ENCODE data around the gene POLR3GL. TPM values are rescaled to one million over a fixed set of nuclear protein-coding genes. Genes with fewer than 3 reads are reported as not detected.

POLR3GL gene
- total and polyA plus RNA-seq, 10 of the 15 experiments (the other 5 are each of a cell fraction or from before 2014, with no cell fraction given) = 12.8 to 47.0 (median 26.6) TPM

DNA sequence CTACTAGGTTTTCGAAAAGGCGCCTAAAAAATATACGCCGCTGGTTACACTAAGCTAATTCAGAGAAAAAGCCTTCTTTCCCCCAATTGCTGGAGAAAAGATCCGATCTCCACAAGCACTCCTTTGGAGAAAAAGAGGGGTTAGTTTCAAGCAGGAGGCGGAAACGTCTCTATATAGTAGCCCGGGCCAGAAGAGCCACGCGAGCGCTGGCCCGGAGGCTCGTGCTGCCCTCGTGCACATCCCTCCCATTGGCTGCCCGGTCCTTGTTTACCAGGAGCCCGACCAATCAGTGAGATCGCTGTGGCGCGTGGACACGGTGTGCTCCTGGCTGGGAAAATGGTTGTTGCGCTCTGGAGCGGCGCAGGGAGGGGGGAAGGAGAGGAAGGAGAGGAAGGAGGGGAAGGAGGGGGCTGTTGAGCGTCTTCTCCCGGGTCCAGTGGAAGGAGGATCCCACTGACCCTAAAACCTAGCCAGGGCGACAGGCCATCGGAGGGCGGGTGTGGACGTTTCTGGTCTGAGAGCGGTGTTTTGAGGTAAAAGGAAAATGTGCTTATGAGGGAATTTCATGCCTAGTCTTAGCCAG is 32.0 kb downstream of the POLR3GL start, which contains the start of gene TXNIP (continued):
- TF ChIP-seq TCF7 (IDR thresholded peaks at IDR 0.05; ENCODE audit: borderline replicate concordance) (peak; percentile 73; the same call in 1 of the 2 replicates), MYC (IDR thresholded peaks at IDR 0.05; ENCODE audit: insufficient read depth, insufficient read length, insufficient replicate concordance, low read length, severe bottlenecking) (peak; percentile 64), ZNF217 (IDR thresholded peaks at IDR 0.05) (no peak), SP1 (IDR thresholded peaks at IDR 0.05; ENCODE audit: low read depth, low read length) (peak; percentile 93), CEBPB (IDR thresholded peaks at IDR 0.05; ENCODE audit: borderline replicate concordance in 1 of 2, low read depth in 2 of 2, low read length in 2 of 2) (no peak), EP300 (IDR thresholded peaks at IDR 0.05; ENCODE audit: borderline replicate concordance in 1 of 2, control insufficient read depth in 1 of 2, low read depth in 2 of 2, low read length in 2 of 2) (no peak; a peak in 1 of 4 replicates), USF1 (IDR thresholded peaks at IDR 0.05; ENCODE audit: borderline replicate concordance, extremely low read length, insufficient read depth, low read depth, low read length) (peak; percentile 45), JUNB (IDR thresholded peaks at IDR 0.05) (0 out of 2 replicates have a peak, but pooled peaks have one; percentile 35), ZBTB40 (IDR thresholded peaks at IDR 0.05; ENCODE audit: borderline replicate concordance) (0 out of 2 replicates have a peak, but pooled peaks have one; percentile 6), POLR2AphosphoS2 (IDR thresholded peaks at IDR 0.05; ENCODE audit: low read depth, low read length) (peak; percentile 99), ATF7 (IDR thresholded peaks at IDR 0.05; ENCODE audit: low read depth) (no peak), CBX5 (IDR thresholded peaks at IDR 0.05; ENCODE audit: low read depth) (0 out of 2 replicates have a peak, but pooled peaks have one; percentile 43), ATF2 (IDR thresholded peaks at IDR 0.05; ENCODE audit: low read length) (0 out of 2 replicates have a peak, but pooled peaks have one; percentile 50), RUNX3 (IDR thresholded peaks at IDR 0.05; ENCODE audit: low read length) (peak; percentile 68; the same call in 1 of the 2 replicates), FOXM1 (IDR thresholded peaks at IDR 0.05; ENCODE audit: low read depth, low read length) (peak; percentile 81; the same call in 1 of the 2 replicates), ZNF687 (IDR thresholded peaks at IDR 0.05) (peak; percentile 94)
- TF ChIP-seq, protein P1, sequence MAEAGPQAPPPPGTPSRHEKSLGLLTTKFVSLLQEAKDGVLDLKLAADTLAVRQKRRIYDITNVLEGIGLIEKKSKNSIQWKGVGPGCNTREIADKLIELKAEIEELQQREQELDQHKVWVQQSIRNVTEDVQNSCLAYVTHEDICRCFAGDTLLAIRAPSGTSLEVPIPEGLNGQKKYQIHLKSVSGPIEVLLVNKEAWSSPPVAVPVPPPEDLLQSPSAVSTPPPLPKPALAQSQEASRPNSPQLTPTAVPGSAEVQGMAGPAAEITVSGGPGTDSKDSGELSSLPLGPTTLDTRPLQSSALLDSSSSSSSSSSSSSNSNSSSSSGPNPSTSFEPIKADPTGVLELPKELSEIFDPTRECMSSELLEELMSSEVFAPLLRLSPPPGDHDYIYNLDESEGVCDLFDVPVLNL (IDR thresholded peaks at IDR 0.05; ENCODE audit: low read depth, low read length) = no peak

Data from GM12878 (cell line).